HepG2 (cell line): ENCODE results near the gene TNS1. TPM values are rescaled to one million over a fixed set of nuclear protein-coding genes. Genes with fewer than 3 reads are reported as not detected.

Source experiments
- CEBPB ChIP-seq: IDR thresholded peaks from 2 replicates; pipeline ENCODE4 v1.6.1; 2011; ENCODE audit warnings: low read depth, low read length, improper control_type of control experiment, borderline replicate concordance
- KLF12 ChIP-seq: sonication (generic); formaldehyde crosslinking; IDR thresholded peaks from 2 replicates; pipeline ENCODE4 v1.4.0; 2020; ENCODE audit warnings: missing genetic modification reagents, borderline replicate concordance
- MYC ChIP-seq: sonication (generic); formaldehyde crosslinking; IDR thresholded peaks from 2 replicates; pipeline ENCODE4 v1.9.0; 2021; ENCODE audit warnings: missing genetic modification reagents, borderline replicate concordance
- NFYB ChIP-seq: sonication (generic); formaldehyde crosslinking; IDR thresholded peaks from 2 replicates; pipeline ENCODE4 v1.4.0; 2020; ENCODE audit warnings: missing genetic modification reagents
- ZNF12 ChIP-seq: sonication (generic); formaldehyde crosslinking; IDR thresholded peaks from 2 replicates; pipeline ENCODE4 v1.5.0; 2020; ENCODE audit warnings: missing genetic modification reagents
- polyA plus RNA-seq, 8 experiments: library from polyadenylated mRNA; depleted of rRNA in 3 of 8; stranded (reverse) in 7 of 8; unstranded in 1 of 8; fragments of >200 nt; fragmentation: Illumina TruSeq in 4 of 8; extraction: Trizol in 4 of 8; gene quantifications; 2 replicates each; pipeline versions ENCODE4 v1.2.1 to v1.2.3, GENCODE V29; 2011 to 2016; ENCODE audit warnings: low read depth in 4 of 8, missing spikeins in 1 of 8, mixed read lengths in 1 of 8; ENCODE audit not compliant: insufficient read depth in 1 of 8
- total RNA-seq, 5 experiments: library from RNA; depleted of rRNA; stranded (reverse); fragments of >200 nt; fragmentation: Illumina TruSeq; extraction: Trizol; gene quantifications; 2 replicates each; pipeline ENCODE4 v1.2.3, GENCODE V29; 2016; ENCODE audit warnings: low read depth in 1 of 5
- TF ChIP-seq, protein P1 (sequence below): sonication (generic); formaldehyde crosslinking; IDR thresholded peaks from 2 replicates; pipeline ENCODE4 v1.9.0; 2021; ENCODE audit warnings: mild to moderate bottlenecking, missing genetic modification reagents
- TF ChIP-seq, protein P2 (sequence below): sonication (generic); formaldehyde crosslinking; IDR thresholded peaks from 2 replicates; pipeline ENCODE4 v1.5.0; 2020; ENCODE audit warnings: missing genetic modification reagents
- TF ChIP-seq, protein P3 (sequence below): sonication (generic); formaldehyde crosslinking; IDR thresholded peaks from 2 replicates; pipeline ENCODE4 v1.4.0; 2020; ENCODE audit warnings: missing genetic modification reagents, borderline replicate concordance

The TNS1 gene
- total and polyA plus RNA-seq, 2 of the 13 experiments (the other 11 are each of a cell fraction or from before 2014, with no cell fraction given): 1.9 to 118 TPM

DNA sequence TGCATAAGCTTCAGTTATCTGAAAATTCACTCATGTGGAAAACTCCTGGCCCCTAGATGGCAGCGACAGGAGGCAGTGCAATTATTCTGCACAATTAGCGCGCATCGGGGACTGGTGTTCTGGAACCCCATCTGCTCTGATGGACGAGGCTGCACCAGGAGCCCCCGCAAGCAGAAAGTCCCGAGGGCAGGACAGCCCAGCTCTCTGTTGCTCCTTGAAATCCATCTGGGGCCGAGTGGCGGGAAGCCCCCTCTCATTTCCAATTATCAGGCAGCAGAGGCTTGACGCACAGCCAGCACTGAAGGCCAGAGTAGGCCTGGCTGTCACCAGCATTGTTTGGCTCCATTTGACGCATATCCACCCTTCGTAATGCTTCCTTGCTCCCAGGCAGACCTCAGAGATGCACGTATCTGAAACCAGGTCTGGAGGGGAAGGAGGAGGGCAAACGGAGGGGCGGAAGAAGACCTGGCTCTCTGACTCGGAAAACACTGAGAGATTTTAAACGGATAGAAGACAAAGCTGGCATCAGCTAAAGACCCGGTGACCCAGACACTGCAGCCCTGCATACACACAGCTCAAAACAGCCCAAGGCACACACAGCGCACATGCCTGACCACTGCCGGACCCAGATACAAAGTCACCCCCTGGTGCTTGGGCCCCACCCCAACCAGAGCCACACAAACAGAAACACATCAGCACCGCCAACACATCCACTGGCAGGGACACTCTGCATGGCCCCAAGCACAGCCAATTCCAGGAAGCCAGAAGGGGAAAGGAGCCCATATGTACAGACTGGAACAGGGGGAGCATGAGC is 69.8 kb downstream of the TNS1 start (continued):
- TF ChIP-seq, protein P1, sequence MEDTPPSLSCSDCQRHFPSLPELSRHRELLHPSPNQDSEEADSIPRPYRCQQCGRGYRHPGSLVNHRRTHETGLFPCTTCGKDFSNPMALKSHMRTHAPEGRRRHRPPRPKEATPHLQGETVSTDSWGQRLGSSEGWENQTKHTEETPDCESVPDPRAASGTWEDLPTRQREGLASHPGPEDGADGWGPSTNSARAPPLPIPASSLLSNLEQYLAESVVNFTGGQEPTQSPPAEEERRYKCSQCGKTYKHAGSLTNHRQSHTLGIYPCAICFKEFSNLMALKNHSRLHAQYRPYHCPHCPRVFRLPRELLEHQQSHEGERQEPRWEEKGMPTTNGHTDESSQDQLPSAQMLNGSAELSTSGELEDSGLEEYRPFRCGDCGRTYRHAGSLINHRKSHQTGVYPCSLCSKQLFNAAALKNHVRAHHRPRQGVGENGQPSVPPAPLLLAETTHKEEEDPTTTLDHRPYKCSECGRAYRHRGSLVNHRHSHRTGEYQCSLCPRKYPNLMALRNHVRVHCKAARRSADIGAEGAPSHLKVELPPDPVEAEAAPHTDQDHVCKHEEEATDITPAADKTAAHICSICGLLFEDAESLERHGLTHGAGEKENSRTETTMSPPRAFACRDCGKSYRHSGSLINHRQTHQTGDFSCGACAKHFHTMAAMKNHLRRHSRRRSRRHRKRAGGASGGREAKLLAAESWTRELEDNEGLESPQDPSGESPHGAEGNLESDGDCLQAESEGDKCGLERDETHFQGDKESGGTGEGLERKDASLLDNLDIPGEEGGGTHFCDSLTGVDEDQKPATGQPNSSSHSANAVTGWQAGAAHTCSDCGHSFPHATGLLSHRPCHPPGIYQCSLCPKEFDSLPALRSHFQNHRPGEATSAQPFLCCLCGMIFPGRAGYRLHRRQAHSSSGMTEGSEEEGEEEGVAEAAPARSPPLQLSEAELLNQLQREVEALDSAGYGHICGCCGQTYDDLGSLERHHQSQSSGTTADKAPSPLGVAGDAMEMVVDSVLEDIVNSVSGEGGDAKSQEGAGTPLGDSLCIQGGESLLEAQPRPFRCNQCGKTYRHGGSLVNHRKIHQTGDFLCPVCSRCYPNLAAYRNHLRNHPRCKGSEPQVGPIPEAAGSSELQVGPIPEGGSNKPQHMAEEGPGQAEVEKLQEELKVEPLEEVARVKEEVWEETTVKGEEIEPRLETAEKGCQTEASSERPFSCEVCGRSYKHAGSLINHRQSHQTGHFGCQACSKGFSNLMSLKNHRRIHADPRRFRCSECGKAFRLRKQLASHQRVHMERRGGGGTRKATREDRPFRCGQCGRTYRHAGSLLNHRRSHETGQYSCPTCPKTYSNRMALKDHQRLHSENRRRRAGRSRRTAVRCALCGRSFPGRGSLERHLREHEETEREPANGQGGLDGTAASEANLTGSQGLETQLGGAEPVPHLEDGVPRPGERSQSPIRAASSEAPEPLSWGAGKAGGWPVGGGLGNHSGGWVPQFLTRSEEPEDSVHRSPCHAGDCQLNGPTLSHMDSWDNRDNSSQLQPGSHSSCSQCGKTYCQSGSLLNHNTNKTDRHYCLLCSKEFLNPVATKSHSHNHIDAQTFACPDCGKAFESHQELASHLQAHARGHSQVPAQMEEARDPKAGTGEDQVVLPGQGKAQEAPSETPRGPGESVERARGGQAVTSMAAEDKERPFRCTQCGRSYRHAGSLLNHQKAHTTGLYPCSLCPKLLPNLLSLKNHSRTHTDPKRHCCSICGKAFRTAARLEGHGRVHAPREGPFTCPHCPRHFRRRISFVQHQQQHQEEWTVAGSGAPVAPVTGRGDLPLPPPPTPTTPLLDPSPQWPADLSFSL (CRISPR knock-in tag): no peak
- TF ChIP-seq CEBPB (no peak), KLF12 (no peak), MYC (CRISPR knock-in tag) (no peak), NFYB (CRISPR knock-in tag) (no peak), ZNF12 (CRISPR knock-in tag) (no peak)
- TF ChIP-seq, protein P2, sequence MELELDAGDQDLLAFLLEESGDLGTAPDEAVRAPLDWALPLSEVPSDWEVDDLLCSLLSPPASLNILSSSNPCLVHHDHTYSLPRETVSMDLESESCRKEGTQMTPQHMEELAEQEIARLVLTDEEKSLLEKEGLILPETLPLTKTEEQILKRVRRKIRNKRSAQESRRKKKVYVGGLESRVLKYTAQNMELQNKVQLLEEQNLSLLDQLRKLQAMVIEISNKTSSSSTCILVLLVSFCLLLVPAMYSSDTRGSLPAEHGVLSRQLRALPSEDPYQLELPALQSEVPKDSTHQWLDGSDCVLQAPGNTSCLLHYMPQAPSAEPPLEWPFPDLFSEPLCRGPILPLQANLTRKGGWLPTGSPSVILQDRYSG (CRISPR knock-in tag): no peak
- TF ChIP-seq, protein P3, sequence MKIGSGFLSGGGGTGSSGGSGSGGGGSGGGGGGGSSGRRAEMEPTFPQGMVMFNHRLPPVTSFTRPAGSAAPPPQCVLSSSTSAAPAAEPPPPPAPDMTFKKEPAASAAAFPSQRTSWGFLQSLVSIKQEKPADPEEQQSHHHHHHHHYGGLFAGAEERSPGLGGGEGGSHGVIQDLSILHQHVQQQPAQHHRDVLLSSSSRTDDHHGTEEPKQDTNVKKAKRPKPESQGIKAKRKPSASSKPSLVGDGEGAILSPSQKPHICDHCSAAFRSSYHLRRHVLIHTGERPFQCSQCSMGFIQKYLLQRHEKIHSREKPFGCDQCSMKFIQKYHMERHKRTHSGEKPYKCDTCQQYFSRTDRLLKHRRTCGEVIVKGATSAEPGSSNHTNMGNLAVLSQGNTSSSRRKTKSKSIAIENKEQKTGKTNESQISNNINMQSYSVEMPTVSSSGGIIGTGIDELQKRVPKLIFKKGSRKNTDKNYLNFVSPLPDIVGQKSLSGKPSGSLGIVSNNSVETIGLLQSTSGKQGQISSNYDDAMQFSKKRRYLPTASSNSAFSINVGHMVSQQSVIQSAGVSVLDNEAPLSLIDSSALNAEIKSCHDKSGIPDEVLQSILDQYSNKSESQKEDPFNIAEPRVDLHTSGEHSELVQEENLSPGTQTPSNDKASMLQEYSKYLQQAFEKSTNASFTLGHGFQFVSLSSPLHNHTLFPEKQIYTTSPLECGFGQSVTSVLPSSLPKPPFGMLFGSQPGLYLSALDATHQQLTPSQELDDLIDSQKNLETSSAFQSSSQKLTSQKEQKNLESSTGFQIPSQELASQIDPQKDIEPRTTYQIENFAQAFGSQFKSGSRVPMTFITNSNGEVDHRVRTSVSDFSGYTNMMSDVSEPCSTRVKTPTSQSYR (CRISPR knock-in tag): no peak
- TF ChIP-seq, all 625 proteins: peak for 5
